K562 (cell line): ENCODE data around the gene RBFOX2. TPM values are rescaled to one million over a fixed set of nuclear protein-coding genes. Genes with fewer than 3 reads are reported as not detected.

Experiments used
- ATAC-seq: fragments of 200-7000 bp; cut with Tn5 transposase; 3 replicates; pipeline ENCODE4 v1.9.1; 2020; ENCODE audit warnings: moderate library complexity
- BruUV-seq: library from RNA; stranded (reverse); fragments of 400-500 nt; replicated peaks from 2 replicates; lab custom pipeline; 2021; lab: Mats Ljungman, UMichigan
- CTCF ChIA-PET: fragments of 300-600 bp; formaldehyde crosslinking; extraction: SDS; loops from one replicate; lab custom pipeline; 2021; ENCODE audit warnings: low intra/inter-chr PET ratio; lab: Yijun Ruan, JAX
- POLR2A ChIA-PET: fragments of 300-600, 350-650 bp; sonication (Branson Sonifier 250); formaldehyde crosslinking; extraction: SDS; loops from one replicate; lab custom pipeline; 2021; ENCODE audit warnings: antibody characterized with exemption, inconsistent platforms; lab: Yijun Ruan, JAX
- DNase-seq, 4 experiments: peaks; one replicate each; pipeline versions ENCODE4 v3.0.0 to v3.0.0-alpha.2; 2011 to 2018; ENCODE audit warnings: low spot score in 3 of 4, mixed read lengths in 3 of 4; ENCODE audit errors: extremely low read depth in 1 of 4
- FAIRE-seq: peaks from 2 replicates; lab custom pipeline; 2011; peaks lifted over from hg19 to GRCh38; lab: Jason Lieb, UNC
- H2AFZ ChIP-seq: 2 replicates; pipeline ENCODE4 v1.6.0; 2011; ENCODE audit warnings: low read depth, low read length, control low read depth, inconsistent platforms
- H3K27ac ChIP-seq: fragments of 200-600 bp; 3 replicates; pipeline ENCODE4 v1.8.0; 2011; ENCODE audit warnings: low read depth, mild to moderate bottlenecking, control low read depth, inconsistent platforms, low read length, moderate library complexity, mixed read lengths; ENCODE audit errors: extremely low read depth
- H3K27me3 ChIP-seq, 2 experiments: fragments of 300-600 bp in 1 of 2; 2 replicates in 1 of 2; 3 replicates in 1 of 2; pipeline versions ENCODE4 v1.6.0 to v1.8.0; 2011; ENCODE audit warnings: inconsistent platforms in 2 of 2, low read length in 2 of 2, mild to moderate bottlenecking in 1 of 2, mixed read lengths in 1 of 2, moderate library complexity in 1 of 2; ENCODE audit not compliant: control insufficient read depth in 2 of 2, insufficient read depth in 2 of 2
- H3K36me3 ChIP-seq: fragments of 300-600 bp; 3 replicates; pipeline ENCODE4 v1.8.0; 2011; ENCODE audit warnings: mild to moderate bottlenecking, low read length, inconsistent platforms; ENCODE audit not compliant: control insufficient read depth, insufficient read depth
- H3K4me1 ChIP-seq, 2 experiments: fragments of 200-600 bp in 1 of 2; replicated peaks in 1 of 2; 2 replicates in 1 of 2; 3 replicates in 1 of 2; pipeline versions ENCODE4 v1.5.1 to v1.8.0; 2011; ENCODE audit warnings: inconsistent platforms in 2 of 2, low read length in 2 of 2, mild to moderate bottlenecking in 1 of 2, mixed read lengths in 1 of 2, moderate library complexity in 1 of 2; ENCODE audit not compliant: control insufficient read depth in 2 of 2, insufficient read depth in 2 of 2
- H3K4me2 ChIP-seq: 2 replicates; pipeline ENCODE4 v1.6.1; 2011; ENCODE audit warnings: low read length, control low read depth, inconsistent platforms, mixed read lengths; ENCODE audit not compliant: insufficient read depth
- H3K4me3 ChIP-seq: fragments of 200-600 bp; sonication (generic), shearing (Covaris generic); 2 replicates; pipeline ENCODE4 v1.5.1; 2016; ENCODE audit warnings: control low read depth, inconsistent platforms
- H3K79me2 ChIP-seq: fragments of 200-600 bp; 3 replicates; pipeline ENCODE4 v1.8.0; 2011; ENCODE audit warnings: low read length, inconsistent platforms; ENCODE audit not compliant: control insufficient read depth, insufficient read depth
- H3K9ac ChIP-seq, 2 experiments: 2 replicates each; pipeline versions ENCODE4 v1.6.0 to v1.6.1; 2011; ENCODE audit warnings: low read depth in 2 of 2, low read length in 2 of 2, control low read depth in 1 of 2, inconsistent platforms in 1 of 2, mild to moderate bottlenecking in 1 of 2, mixed read lengths in 1 of 2; ENCODE audit not compliant: insufficient read depth in 1 of 2
- H3K9me1 ChIP-seq: one replicate; pipeline ENCODE4 v1.6.0; 2011; ENCODE audit warnings: inconsistent platforms, mild to moderate bottlenecking, low read length, moderate library complexity; ENCODE audit not compliant: control insufficient read depth, insufficient read depth
- H3K9me3 ChIP-seq: replicated peaks from 2 replicates; pipeline ENCODE4 v1.5.1; 2011; ENCODE audit warnings: low read depth, low read length, inconsistent platforms; ENCODE audit not compliant: control insufficient read depth, insufficient read depth
- H4K20me1 ChIP-seq: replicated peaks from 2 replicates; pipeline ENCODE4 v1.6.1; 2011; ENCODE audit warnings: low read length, inconsistent platforms, mixed read lengths; ENCODE audit not compliant: control insufficient read depth, insufficient read depth
- CTCF ChIP-seq, 3 experiments: IDR thresholded peaks in 2 of 3; conservative IDR thresholded peaks in 1 of 3; 2 replicates each; pipeline ENCODE4 v1.5.1; 2011 to 2012; ENCODE audit warnings: low read length in 3 of 3, mild to moderate bottlenecking in 3 of 3, control low read depth in 2 of 3, improper control_type of control experiment in 1 of 3, inconsistent platforms in 1 of 3, low read depth in 1 of 3, mixed read lengths in 1 of 3, moderate library complexity in 1 of 3; ENCODE audit not compliant: insufficient read depth in 2 of 3
- DNMT1 ChIP-seq: fragments of 450-650 bp; IDR thresholded peaks from 2 replicates; pipeline ENCODE4 v1.6.1; 2016; ENCODE audit warnings: antibody characterized with exemption, mild to moderate bottlenecking
- KLF13 ChIP-seq: fragments of 450-650 bp; IDR thresholded peaks from 2 replicates; pipeline ENCODE4 v1.6.1; 2016; ENCODE audit warnings: missing genetic modification characterization, low read depth, mild to moderate bottlenecking, missing compliant biosample characterization, moderate library complexity, borderline replicate concordance
- NFE2L1 ChIP-seq: fragments of 450-650 bp; IDR thresholded peaks from 2 replicates; pipeline ENCODE4 v1.6.1; 2016; ENCODE audit warnings: missing genetic modification characterization, low read depth, mild to moderate bottlenecking, missing compliant biosample characterization, moderate library complexity, borderline replicate concordance
- NR2C1 ChIP-seq, 2 experiments: fragments of 450-650 bp; IDR thresholded peaks; 2 replicates each; pipeline ENCODE4 v1.6.1; 2017; ENCODE audit warnings: mild to moderate bottlenecking in 2 of 2, antibody characterized with exemption in 1 of 2, inconsistent platforms in 1 of 2, missing compliant biosample characterization in 1 of 2, missing genetic modification characterization in 1 of 2
- PBX2 ChIP-seq, 2 experiments: IDR thresholded peaks in 1 of 2; conservative IDR thresholded peaks in 1 of 2; 2 replicates each; pipeline ENCODE4 v1.6.1; 2016; ENCODE audit warnings: low read depth in 2 of 2, mild to moderate bottlenecking in 1 of 2, missing compliant biosample characterization in 1 of 2, missing genetic modification characterization in 1 of 2, moderate library complexity in 1 of 2
- POLR2H ChIP-seq: IDR thresholded peaks from 2 replicates; pipeline ENCODE4 v1.6.1; 2016; ENCODE audit warnings: missing genetic modification characterization, low read depth, mild to moderate bottlenecking, control low read depth, missing compliant biosample characterization, moderate library complexity
- TAF15 ChIP-seq: fragments of 200-400 bp; formaldehyde crosslinking; IDR thresholded peaks from 2 replicates; pipeline ENCODE4 v1.6.1; 2017; ENCODE audit warnings: mild to moderate bottlenecking, low read depth, low read length, moderate library complexity
- ZBTB43 ChIP-seq: sonication (generic); formaldehyde crosslinking; IDR thresholded peaks from 2 replicates; pipeline ENCODE4 v1.8.0; 2023; ENCODE audit warnings: mild to moderate bottlenecking, missing genetic modification reagents
- ZNF212 ChIP-seq: fragments of 450-650 bp; formaldehyde crosslinking; IDR thresholded peaks from 2 replicates; pipeline ENCODE4 v1.4.0; 2020; ENCODE audit warnings: mild to moderate bottlenecking
- ZNF280B ChIP-seq: fragments of 250-450 bp; sonication (Bioruptor Pico); IDR thresholded peaks from 2 replicates; pipeline ENCODE4 v1.5.1; 2021; ENCODE audit warnings: mild to moderate bottlenecking
- ZNF780A ChIP-seq: fragments of 250-450 bp; sonication (Bioruptor Pico); IDR thresholded peaks from 2 replicates; pipeline ENCODE4 v1.5.0; 2021; ENCODE audit warnings: mild to moderate bottlenecking
- WGBS: fragments of 100-300 bp; shearing (Covaris generic); methylation state at CpG from one replicate; pipeline ENCODE4 v1.1.6; 2016; ENCODE audit warnings: low coverage, mixed read lengths; ENCODE audit not compliant: insufficient coverage; ENCODE audit errors: missing lambda C conversion rate; 5-methylcytosine and 5-hydroxymethylcytosine counted together
- in situ Hi-C: fragments of 300-500 bp; cut with MboI; formaldehyde crosslinking; loops from 4 replicates; pipeline ENCODE4 v1.15.0; 2018; ENCODE audit warnings: inconsistent platforms, mixed read lengths
- intact Hi-C: fragments of 100-400 bp; cut with micrococcal nuclease; formaldehyde crosslinking; loops from 2 replicates; pipeline ENCODE4 v1.14.2; 2022
- polyA plus RNA-seq, 8 experiments: library from polyadenylated mRNA; depleted of rRNA in 4 of 8; stranded (reverse) in 5 of 8; unstranded in 3 of 8; fragments of >200 nt; fragmentation: Nextera tagmentation in 2 of 8; fragmentation: Illumina TruSeq in 1 of 8; extraction: Ambion mirVana in 2 of 8; extraction: Trizol in 1 of 8; gene quantifications; 2 replicates each; pipeline versions ENCODE4 v1.2.1 to v1.2.3, GENCODE V29; 2011 to 2014; ENCODE audit warnings: inconsistent platforms in 1 of 8, missing spikeins in 1 of 8
- total RNA-seq, 7 experiments: library from RNA; depleted of rRNA in 6 of 7; stranded (reverse); fragments of >200 nt in 6 of 7; fragmentation: Illumina TruSeq in 2 of 7; extraction: Trizol in 2 of 7; gene quantifications; 2 replicates each; pipeline versions ENCODE4 v1.2.1 to v1.2.3, GENCODE V29; 2011 to 2021; ENCODE audit warnings: low replicate concordance in 1 of 7

RBFOX2 gene
- total and polyA plus RNA-seq, 9 of the 15 experiments (the other 6 are each of a cell fraction or from before 2014, with no cell fraction given) = 5.8 to 24.8 (median 14.2) TPM

- intact Hi-C loops (no loop called here), in situ Hi-C loops (no loop called here)
- peaks cover 0 to 5% of the 10 kb centered on the region in 2 experiments; a peak in 2 of 5 replicates for H3K4me1 ChIP-seq
- BruUV-seq = no TSS peak
- H3K79me2 ChIP-seq = no peaks in the 10 kb centered on the region
- ChIA-PET CTCF (no interaction called here), POLR2A (no interaction called here)
- DNase-seq (no peak), ATAC-seq (no peak), FAIRE-seq (no peak)
- no peak overlapping the region for H3K27ac ChIP-seq
- no peak overlapping the region for H3K9ac ChIP-seq
- no peaks in the 10 kb centered on the region for H3K36me3 ChIP-seq
- WGBS = 62% methylated on average over 5 of the region's 7 CpGs
- no peak overlapping the region for H3K4me3 ChIP-seq
- H3K4me2 ChIP-seq = no peak overlapping the region
- H3K9me1 ChIP-seq = no peaks in the 10 kb centered on the region
- H3K27me3 ChIP-seq = no peaks in the 10 kb centered on the region
- H4K20me1 ChIP-seq = peaks cover 6% of the 10 kb centered on the region; the same call in 1 of the 2 replicates
- no peaks in the 10 kb centered on the region for H3K9me3 ChIP-seq
- H2AFZ ChIP-seq = no peak overlapping the region
- TF ChIP-seq ZNF280B = no peak
- TF ChIP-seq NR2C1 (IDR thresholded peaks at IDR 0.05) = no peak
- TF ChIP-seq NR2C1 (tag; IDR thresholded peaks at IDR 0.05) = no peak
- no peak for TF ChIP-seq NFE2L1 (tag)
- no peak for TF ChIP-seq CTCF (IDR thresholded peaks at IDR 0.05 in 2 of 3, conservative IDR thresholded peaks at IDR 0.05 in 1 of 3; ENCODE audit: insufficient read depth in 2 of 3, low read depth in 1 of 3, low read length in 3 of 3)
- no peak for TF ChIP-seq ZNF780A
- TF ChIP-seq ZBTB43 (CRISPR knock-in tag) = no peak
- no peak for TF ChIP-seq PBX2 (CRISPR knock-in tag; IDR thresholded peaks at IDR 0.05; ENCODE audit: low read depth)
- no peak for TF ChIP-seq PBX2 (tag; conservative IDR thresholded peaks at IDR 0.05; ENCODE audit: low read depth)
- no peak for TF ChIP-seq KLF13 (tag)
- no peak for TF ChIP-seq DNMT1
- no peak for TF ChIP-seq TAF15
- no peak for TF ChIP-seq POLR2H (tag)
- no peak for TF ChIP-seq ZNF212 (CRISPR knock-in tag)
These were observed 73.1 kb downstream of the RBFOX2 start for GRCh38 chr22:35955546-35955945.
